GM23338 (cell line): ENCODE data around the gene FASN. TPM values are rescaled to one million over a fixed set of nuclear protein-coding genes. Genes with fewer than 3 reads are reported as not detected.

Experiments used
- ATAC-seq: fragments of 200-7000 bp; cut with Tn5 transposase; 3 replicates; pipeline ENCODE4 v1.9.1; 2020
- DNase-seq: peaks from one replicate; pipeline ENCODE4 v3.0.0-alpha.2; 2015; ENCODE audit warnings: low spot score
- H2AFZ ChIP-seq: fragments of 200-600 bp; sonication (generic); 2 replicates; pipeline ENCODE4 v1.8.0; 2016; ENCODE audit warnings: antibody characterized with exemption, mild to moderate bottlenecking, moderate library complexity
- H3F3A ChIP-seq: fragments of 200-600 bp; sonication (generic); replicated peaks from 2 replicates; pipeline ENCODE4 v1.8.0; 2017; ENCODE audit warnings: antibody characterized with exemption, mixed run types, low read depth
- H3K27ac ChIP-seq: fragments of 200-600 bp; sonication (generic); 2 replicates; pipeline ENCODE4 v1.6.1; 2016; ENCODE audit warnings: low read depth
- H3K27me3 ChIP-seq: fragments of 200-600 bp; sonication (generic); 2 replicates; pipeline ENCODE4 v1.8.0; 2016; ENCODE audit warnings: mild to moderate bottlenecking, mixed run types, moderate library complexity; ENCODE audit not compliant: insufficient read depth
- H3K36me3 ChIP-seq: fragments of 200-600 bp; sonication (generic); 2 replicates; pipeline ENCODE4 v1.8.0; 2016; ENCODE audit warnings: mild to moderate bottlenecking; ENCODE audit not compliant: insufficient read depth
- H3K4me1 ChIP-seq: fragments of 200-600 bp; sonication (generic); 2 replicates; pipeline ENCODE4 v1.8.0; 2016; ENCODE audit warnings: mild to moderate bottlenecking, moderate library complexity; ENCODE audit not compliant: insufficient read depth
- H3K4me2 ChIP-seq: fragments of 200-600 bp; sonication (generic); 2 replicates; pipeline ENCODE4 v1.7.1; 2017; ENCODE audit warnings: mixed run types
- H3K4me3 ChIP-seq: fragments of 200-600 bp; sonication (generic); 2 replicates; pipeline ENCODE4 v1.6.1; 2016; ENCODE audit warnings: mixed run types
- H3K79me2 ChIP-seq: fragments of 200-600 bp; sonication (generic); replicated peaks from 2 replicates; pipeline ENCODE4 v1.8.0; 2017; ENCODE audit warnings: mild to moderate bottlenecking; ENCODE audit not compliant: insufficient read depth
- H3K9me2 ChIP-seq: fragments of 200-600 bp; sonication (generic); 2 replicates; pipeline ENCODE4 v1.8.0; 2017; ENCODE audit not compliant: insufficient read depth
- H4K20me1 ChIP-seq: fragments of 200-600 bp; sonication (generic); replicated peaks from 2 replicates; pipeline ENCODE4 v1.8.0; 2017; ENCODE audit warnings: mild to moderate bottlenecking; ENCODE audit not compliant: insufficient read depth
- H3K27ac Mint-ChIP-seq: 2 replicates; pipeline ENCODE4 v1.8.0; 2020; ENCODE audit warnings: inconsistent platforms, mild to moderate bottlenecking, moderate library complexity, mixed read lengths
- H3K27me3 Mint-ChIP-seq: 3 replicates; pipeline ENCODE4 v1.8.0; 2022; ENCODE audit warnings: low read depth, mild to moderate bottlenecking, moderate library complexity, mixed read lengths, inconsistent platforms; ENCODE audit not compliant: insufficient read depth, poor library complexity
- H3K36me3 Mint-ChIP-seq: 3 replicates; pipeline ENCODE4 v1.8.0; 2021; ENCODE audit warnings: low read depth, mild to moderate bottlenecking, inconsistent platforms, moderate library complexity, mixed read lengths
- H3K4me1 Mint-ChIP-seq: 3 replicates; pipeline ENCODE4 v1.8.0; 2020; ENCODE audit warnings: mild to moderate bottlenecking, inconsistent platforms, mixed read lengths
- H3K4me3 Mint-ChIP-seq: 3 replicates; pipeline ENCODE4 v1.8.0; 2021; ENCODE audit warnings: moderate library complexity, mild to moderate bottlenecking, inconsistent platforms, mixed read lengths
- H3K9me3 Mint-ChIP-seq: 3 replicates; pipeline ENCODE4 v1.8.0; 2020; ENCODE audit warnings: moderate library complexity, mild to moderate bottlenecking, inconsistent platforms, mixed read lengths
- CREB1 ChIP-seq: fragments of 250-450 bp; sonication (Bioruptor Pico); IDR thresholded peaks from 2 replicates; pipeline ENCODE4 v1.5.0; 2020; ENCODE audit warnings: low read depth, mild to moderate bottlenecking, moderate library complexity
- CTCF ChIP-seq, 2 experiments: fragments of 200-600 bp in 1 of 2; sonication (generic) in 1 of 2; conservative IDR thresholded peaks; 2 replicates each; pipeline versions ENCODE4 v1.5.1 to v1.6.1; 2016 to 2017; ENCODE audit warnings: antibody characterized with exemption in 2 of 2, low read depth in 2 of 2, mild to moderate bottlenecking in 2 of 2, moderate library complexity in 1 of 2
- ETS1 ChIP-seq: IDR thresholded peaks from 2 replicates; pipeline ENCODE4 v1.6.1; 2016; ENCODE audit warnings: antibody characterized with exemption
- EZH2 ChIP-seq: fragments of 200-600 bp; sonication (generic); IDR thresholded peaks from one replicate; pipeline ENCODE4 v1.8.0; 2017; ENCODE audit warnings: antibody characterized with exemption, mild to moderate bottlenecking, low read depth; ENCODE audit not compliant: unreplicated experiment
- EZH2phosphoT487 ChIP-seq: fragments of 200-600 bp; sonication (generic); IDR thresholded peaks from one replicate; pipeline ENCODE4 v1.8.1; 2018; ENCODE audit warnings: antibody characterized with exemption; ENCODE audit not compliant: unreplicated experiment
- JUNB ChIP-seq: IDR thresholded peaks from one replicate; pipeline ENCODE4 v1.6.1; 2016; ENCODE audit warnings: antibody characterized with exemption; ENCODE audit not compliant: unreplicated experiment
- NANOG ChIP-seq: IDR thresholded peaks from 2 replicates; pipeline ENCODE4 v1.6.1; 2016; ENCODE audit warnings: antibody characterized with exemption, borderline replicate concordance
- POLR2AphosphoS5 ChIP-seq: IDR thresholded peaks from 2 replicates; pipeline ENCODE4 v1.6.1; 2016; ENCODE audit warnings: antibody characterized with exemption, low read depth
- STAT1 ChIP-seq: IDR thresholded peaks from one replicate; pipeline ENCODE4 v1.6.1; 2016; ENCODE audit warnings: antibody characterized with exemption; ENCODE audit not compliant: unreplicated experiment
- ZNF114 ChIP-seq: fragments of 250-450 bp; sonication (Bioruptor Pico); IDR thresholded peaks from 2 replicates; pipeline ENCODE4 v1.5.0; 2020; ENCODE audit warnings: mild to moderate bottlenecking, moderate library complexity
- ZNF462 ChIP-seq: fragments of 250-450 bp; sonication (Bioruptor Pico); IDR thresholded peaks from 2 replicates; pipeline ENCODE4 v1.5.0; 2020; ENCODE audit warnings: mild to moderate bottlenecking, moderate library complexity
- polyA plus RNA-seq: library from polyadenylated mRNA; unstranded; fragments of >200 nt; fragmentation: Nextera tagmentation; extraction: Ambion mirVana; gene quantifications from 2 replicates; pipeline ENCODE4 v1.2.1, GENCODE V29; 2016
- total RNA-seq: library from RNA; depleted of rRNA; stranded (reverse); fragments of >200 nt; shearing (Covaris generic); gene quantifications from 2 replicates; pipeline ENCODE4 v1.2.3, GENCODE V29; 2014

FASN gene
- total and polyA plus RNA-seq, 2 experiments from 2014 or later = 120 to 849 TPM

- Histone ChIP-seq H4K20me1 (peaks cover 8% of the 10 kb centered on the region; the same call in 1 of the 2 replicates), H3K4me2 (no peak overlapping the region), H3K27ac (0 out of 2 replicates have a peak overlapping the region, but pooled peaks have one; percentile 55), H3F3A (peaks cover 20% of the 10 kb centered on the region), H3K4me1 (no peaks in the 10 kb centered on the region), H3K36me3 (peaks cover 10% of the 10 kb centered on the region; the same call in 1 of the 2 replicates), H3K4me3 (no peak overlapping the region), H3K79me2 (no peaks in the 10 kb centered on the region), H3K27me3 (no peaks in the 10 kb centered on the region; the same call in 1 of the 2 replicates), H2AFZ (no peak overlapping the region), H3K9me2 (no peaks in the 10 kb centered on the region)
- peak; percentile 3; the same call in 1 of the 3 replicates for ATAC-seq
- peaks cover 31% of the 10 kb centered on the region for H3K27me3 Mint-ChIP-seq
- no peaks in the 10 kb centered on the region; the same call in 1 of the 3 replicates for H3K9me3 Mint-ChIP-seq
- no peak for DNase-seq
- peaks cover 3% of the 10 kb centered on the region for H3K4me1 Mint-ChIP-seq
- H3K4me3 Mint-ChIP-seq = no peak overlapping the region
- TF ChIP-seq CREB1 (CRISPR knock-in tag) (no peak), JUNB (no peak), POLR2AphosphoS5 (peak; percentile 7; the same call in 1 of the 2 replicates)
- H3K36me3 Mint-ChIP-seq = peaks cover 26% of the 10 kb centered on the region
- no peak overlapping the region for H3K27ac Mint-ChIP-seq
Observed at GRCh38 chr17:82076018-82076784, 21.8 kb downstream of the FASN start.

- Histone ChIP-seq H3K9me2 (no peaks in the 10 kb centered on the region), H3K27ac (no peak overlapping the region), H3K4me1 (no peaks in the 10 kb centered on the region), H3K4me3 (no peak overlapping the region), H3F3A (peaks cover 17% of the 10 kb centered on the region), H3K27me3 (no peaks in the 10 kb centered on the region; the same call in 1 of the 2 replicates), H4K20me1 (peaks cover 3% of the 10 kb centered on the region; the same call in 1 of the 2 replicates), H3K79me2 (no peaks in the 10 kb centered on the region), H3K36me3 (peaks cover 4% of the 10 kb centered on the region; the same call in 1 of the 2 replicates), H3K4me2 (no peak overlapping the region), H2AFZ (no peak overlapping the region)
- ATAC-seq = no peak
- H3K9me3 Mint-ChIP-seq = no peaks in the 10 kb centered on the region; the same call in 1 of the 3 replicates
- no peak overlapping the region for H3K4me3 Mint-ChIP-seq
- no peak for DNase-seq
- H3K27me3 Mint-ChIP-seq = peaks cover 20% of the 10 kb centered on the region
- H3K4me1 Mint-ChIP-seq = peaks cover 3% of the 10 kb centered on the region
- no peak overlapping the region for H3K27ac Mint-ChIP-seq
- H3K36me3 Mint-ChIP-seq = peaks cover 7% of the 10 kb centered on the region
- TF ChIP-seq JUNB = no peak
- no peak for TF ChIP-seq ZNF114
- TF ChIP-seq EZH2phosphoT487 = no peak
- TF ChIP-seq CTCF (conservative IDR thresholded peaks at IDR 0.05; ENCODE audit: low read depth in 2 of 2) = no peak
- no peak for TF ChIP-seq NANOG
- TF ChIP-seq ETS1 = no peak
- TF ChIP-seq STAT1 = no peak
- TF ChIP-seq EZH2 = no peak
- no peak for TF ChIP-seq ZNF462 (CRISPR knock-in tag)
Observed at GRCh38 chr17:82073446-82073845, 24.6 kb downstream of the FASN start.
